Prostate gland (tissue), 2 donors: ENCODE data around the gene FAM177A1. TPM values are rescaled to one million over a fixed set of nuclear protein-coding genes. Genes with fewer than 3 reads are reported as not detected.
A peak's percentile ranks its signal among the peaks of the same experiment; 100 is the strongest.

Experiments used
- DNase-seq: peaks from one replicate; pipeline ENCODE4 v3.0.0-alpha.2; 2019; ENCODE audit warnings: low spot score
- H3K27ac ChIP-seq, 2 donors: fragments of 200-600 bp; sonication (generic); 2 replicates each; pipeline ENCODE4 v1.5.1; 2017 to 2019
- H3K27me3 ChIP-seq: fragments of 200-600 bp; sonication (generic); replicated peaks from 2 replicates; pipeline ENCODE4 v1.5.1; 2019; ENCODE audit not compliant: insufficient read depth
- H3K36me3 ChIP-seq, 2 donors: fragments of 200-600 bp; sonication (generic); 1 replicate in 1 of 2; 2 replicates in 1 of 2; pipeline versions ENCODE4 v1.5.1 to v1.8.1; 2017 to 2019
- H3K4me1 ChIP-seq: fragments of 200-600 bp; sonication (generic); replicated peaks from 2 replicates; pipeline ENCODE4 v1.5.1; 2019
- H3K4me3 ChIP-seq, 2 donors: fragments of 200-600 bp; sonication (generic); 2 replicates each; pipeline ENCODE4 v1.5.1; 2017 to 2019
- H3K9me3 ChIP-seq: fragments of 200-600 bp; sonication (generic); 2 replicates; pipeline ENCODE4 v1.5.1; 2017
- POLR2A ChIP-seq: fragments of 450-650 bp; IDR thresholded peaks from one replicate; pipeline ENCODE4 v1.6.1; 2016; ENCODE audit warnings: antibody characterized with exemption, mild to moderate bottlenecking
- POLR2AphosphoS5 ChIP-seq: sonication (generic); formaldehyde crosslinking; IDR thresholded peaks from one replicate; pipeline ENCODE4 v1.6.1; 2017; ENCODE audit warnings: antibody characterized with exemption
- WGBS: methylation state at CpG from one replicate; pipeline ENCODE4 v1.1.5; 2018; 5-methylcytosine and 5-hydroxymethylcytosine counted together
- intact Hi-C: fragments of 100-400 bp; cut with DNase I; formaldehyde crosslinking; loops from one replicate; pipeline ENCODE4 v1.14.2; 2022
- total RNA-seq, 2 donors: library from RNA; depleted of rRNA; stranded (reverse); fragments of >200 nt; gene quantifications; one replicate each; pipeline ENCODE4 v1.1.0, GENCODE V29; 2016
- TF ChIP-seq, protein P1 (sequence below), 4 experiments: fragments of 200-600 bp in 2 of 4; fragments of 450-650 bp in 2 of 4; sonication (generic) in 2 of 4; IDR thresholded peaks; 1 replicate in 3 of 4; 2 replicates in 1 of 4; pipeline ENCODE4 v1.5.1; 2016 to 2019; ENCODE audit warnings: antibody characterized with exemption in 4 of 4, mild to moderate bottlenecking in 2 of 4, moderate library complexity in 2 of 4

FAM177A1 gene
- total RNA-seq, 2 donors from 2014 or later = 58.1 to 89.8 TPM

DNA sequence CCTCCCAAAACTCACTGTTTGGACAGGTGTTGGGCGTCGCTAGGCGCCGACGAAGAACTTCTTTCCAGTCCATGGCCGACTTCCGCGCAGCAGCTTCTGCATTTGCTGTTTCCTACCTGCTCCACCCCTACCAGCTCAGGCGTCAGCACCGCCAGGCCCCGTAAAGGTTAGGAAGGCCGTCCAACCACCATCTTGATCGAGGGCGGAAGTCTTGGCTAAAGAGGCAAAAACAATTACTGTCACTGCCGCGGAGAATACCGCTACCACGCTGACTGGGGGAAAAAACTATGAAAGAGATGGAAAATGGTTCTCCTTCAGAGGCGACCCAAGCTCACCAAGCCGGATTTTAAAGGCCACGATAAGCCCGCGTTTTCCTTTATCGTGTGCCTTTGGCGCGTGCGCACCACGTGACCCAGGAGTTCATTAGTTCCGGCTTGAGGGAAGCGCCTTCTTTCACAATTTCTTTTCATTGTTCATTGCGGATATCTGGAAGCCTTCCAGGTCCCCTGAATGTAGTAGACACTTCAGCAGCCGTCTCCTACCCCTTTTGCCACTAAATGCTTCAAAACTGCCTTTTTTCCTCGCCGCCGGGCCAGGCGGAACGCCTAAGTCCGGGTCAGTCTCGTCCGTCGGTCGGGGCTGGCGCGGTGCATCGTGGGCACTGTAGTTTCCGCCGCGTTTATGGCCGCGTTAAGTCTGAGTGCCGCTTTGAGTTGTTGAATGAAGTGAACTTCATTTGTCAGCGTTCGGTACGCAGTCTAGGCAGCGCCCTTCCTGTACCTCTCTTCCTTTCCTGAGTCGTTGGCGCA, 76.0 kb downstream of the FAM177A1 start, which contains the start of the genes PPP2R3C and PRORP:
PPP2R3C (minus strand) TSS at position 104 of the 809 bp plus-strand sequence; CDS start at position 73, 31 bp downstream.
PRORP (plus strand) TSS at position 666 of the 809 bp plus-strand sequence. CDS start 694 bp downstream, outside the sequence.
- intact Hi-C loops = loop anchor here (2.0 to 10.0 kb wide), 6 partner anchors 75 to 667 kb away; partner anchors contain the start of genes BAZ1A, FAM177A1 and SRP54
- peak; percentile 97 for DNase-seq
- H3K4me1 ChIP-seq = no peaks in the 10 kb centered on the region
- TF ChIP-seq POLR2A (peak; percentile 25), POLR2AphosphoS5 (peak; percentile 91)
- TF ChIP-seq, protein P1, sequence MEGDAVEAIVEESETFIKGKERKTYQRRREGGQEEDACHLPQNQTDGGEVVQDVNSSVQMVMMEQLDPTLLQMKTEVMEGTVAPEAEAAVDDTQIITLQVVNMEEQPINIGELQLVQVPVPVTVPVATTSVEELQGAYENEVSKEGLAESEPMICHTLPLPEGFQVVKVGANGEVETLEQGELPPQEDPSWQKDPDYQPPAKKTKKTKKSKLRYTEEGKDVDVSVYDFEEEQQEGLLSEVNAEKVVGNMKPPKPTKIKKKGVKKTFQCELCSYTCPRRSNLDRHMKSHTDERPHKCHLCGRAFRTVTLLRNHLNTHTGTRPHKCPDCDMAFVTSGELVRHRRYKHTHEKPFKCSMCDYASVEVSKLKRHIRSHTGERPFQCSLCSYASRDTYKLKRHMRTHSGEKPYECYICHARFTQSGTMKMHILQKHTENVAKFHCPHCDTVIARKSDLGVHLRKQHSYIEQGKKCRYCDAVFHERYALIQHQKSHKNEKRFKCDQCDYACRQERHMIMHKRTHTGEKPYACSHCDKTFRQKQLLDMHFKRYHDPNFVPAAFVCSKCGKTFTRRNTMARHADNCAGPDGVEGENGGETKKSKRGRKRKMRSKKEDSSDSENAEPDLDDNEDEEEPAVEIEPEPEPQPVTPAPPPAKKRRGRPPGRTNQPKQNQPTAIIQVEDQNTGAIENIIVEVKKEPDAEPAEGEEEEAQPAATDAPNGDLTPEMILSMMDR (IDR thresholded peaks at IDR 0.05) = no peak
- under 1% methylated on average over 57 of the region's 57 CpGs for WGBS
- peak within 1 kb of the TSS; percentile 92 to 98 for H3K27ac ChIP-seq
- no peaks in the 10 kb centered on the region for H3K27me3 ChIP-seq
- H3K36me3 ChIP-seq = no peaks in the 10 kb centered on the region
- H3K9me3 ChIP-seq = no peaks in the 10 kb centered on the region
- peak within 1 kb of the TSS; percentile 59 to 61 for H3K4me3 ChIP-seq

DNA sequence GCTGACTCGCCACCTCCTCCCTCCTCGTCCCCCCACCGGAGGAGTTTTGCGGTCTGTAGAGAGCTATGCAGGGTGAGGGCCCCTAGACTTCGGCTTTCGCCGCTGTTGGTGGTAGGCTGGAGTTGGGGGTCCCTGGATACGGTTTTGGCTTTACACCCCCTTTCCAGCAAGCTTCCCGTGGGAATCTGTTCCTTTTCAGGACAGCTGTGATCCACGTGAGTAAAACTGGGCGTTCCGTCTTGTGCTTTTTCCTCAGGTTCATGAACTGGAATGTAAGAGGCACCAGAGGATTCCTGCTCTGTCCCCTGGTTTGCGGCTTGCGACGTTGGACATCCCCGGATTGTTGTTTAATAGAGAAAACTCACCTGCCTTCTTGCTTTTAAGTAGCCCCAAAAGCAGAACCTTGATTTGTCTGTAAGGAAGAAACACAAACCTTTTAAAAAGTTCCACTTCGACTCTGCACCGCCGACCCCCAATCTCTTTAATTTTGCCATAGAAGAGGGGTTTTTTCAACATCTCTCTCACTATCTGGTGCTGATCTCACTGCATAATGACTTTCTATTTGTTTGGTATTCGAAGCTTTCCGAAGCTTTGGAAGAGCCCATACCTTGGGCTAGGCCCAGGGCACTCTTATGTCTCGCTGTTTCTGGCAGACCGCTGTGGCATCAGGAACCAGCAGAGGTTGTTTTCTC, 76.8 kb downstream of the FAM177A1 start:
- TF ChIP-seq, protein P1 (IDR thresholded peaks at IDR 0.05) = no peak
- TF ChIP-seq POLR2AphosphoS5 = peak; percentile 1
- peak; percentile 25 for TF ChIP-seq POLR2A
- no peaks in the 10 kb centered on the region for H3K36me3 ChIP-seq
- no peaks in the 10 kb centered on the region for H3K9me3 ChIP-seq
- intact Hi-C loops = loop anchor here (2.0 to 10.0 kb wide), 6 partner anchors 76 to 668 kb away; partner anchors contain the start of genes BAZ1A, FAM177A1 and SRP54
- H3K4me1 ChIP-seq = no peaks in the 10 kb centered on the region
- 4% methylated on average over 23 of the region's 23 CpGs for WGBS
- peak; percentile 21 for DNase-seq
- peak overlapping the region; percentile 92 to 98 for H3K27ac ChIP-seq
- no peaks in the 10 kb centered on the region for H3K27me3 ChIP-seq
- H3K4me3 ChIP-seq = peak overlapping the region; percentile 59 to 61

DNA sequence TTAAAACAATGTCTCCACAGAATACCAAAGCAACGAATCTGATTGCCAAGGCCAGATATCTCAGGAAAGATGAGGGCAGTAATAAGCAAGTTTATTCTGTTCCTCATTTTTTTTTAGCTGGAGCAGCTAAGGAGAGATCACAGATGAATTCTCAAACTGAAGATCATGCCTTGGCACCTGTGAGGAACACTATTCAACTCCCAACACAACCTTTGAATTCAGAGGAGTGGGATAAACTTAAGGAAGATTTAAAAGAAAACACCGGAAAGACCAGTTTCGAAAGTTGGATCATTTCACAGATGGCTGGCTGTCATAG, 77.3 kb downstream of the FAM177A1 start:
- 22% methylated on average over 3 of the region's 3 CpGs for WGBS
- Histone ChIP-seq H3K36me3 (no peaks in the 10 kb centered on the region), H3K4me3 (peak overlapping the region; percentile 59 to 61), H3K27me3 (no peaks in the 10 kb centered on the region), H3K4me1 (no peaks in the 10 kb centered on the region), H3K27ac (peak overlapping the region; percentile 92 to 98), H3K9me3 (no peaks in the 10 kb centered on the region)
- TF ChIP-seq POLR2A (no peak), POLR2AphosphoS5 (no peak)
- TF ChIP-seq, protein P1 (IDR thresholded peaks at IDR 0.05) = no peak
- no peak for DNase-seq
- intact Hi-C loops = loop anchor here (2.0 to 10.0 kb wide), 6 partner anchors 76 to 669 kb away; partner anchors contain the start of genes BAZ1A, FAM177A1 and SRP54

DNA sequence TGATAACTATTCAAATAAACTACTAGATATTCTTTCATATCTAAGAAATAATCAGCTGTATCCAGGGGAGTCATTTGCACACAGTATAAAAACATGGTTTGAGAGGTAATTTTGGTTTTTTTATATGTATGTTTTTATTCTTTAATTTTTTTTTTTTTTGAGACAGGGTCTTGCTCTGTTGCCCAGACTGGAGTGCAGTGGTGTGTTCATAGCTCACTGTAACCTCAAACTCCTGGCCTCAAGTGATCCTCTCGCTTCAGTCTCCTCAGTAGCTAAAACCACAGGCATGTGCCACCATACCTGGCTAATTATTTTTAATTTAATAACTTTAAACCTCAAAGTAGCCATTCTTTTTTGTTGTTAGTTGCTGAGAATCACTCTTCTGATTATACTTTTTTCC, 78.1 kb downstream of the FAM177A1 start:
- Histone ChIP-seq H3K4me1 (no peaks in the 10 kb centered on the region), H3K36me3 (no peaks in the 10 kb centered on the region), H3K27ac (peak overlapping the region; percentile 92 to 98), H3K27me3 (no peaks in the 10 kb centered on the region), H3K9me3 (no peaks in the 10 kb centered on the region), H3K4me3 (no peak overlapping the region)
- TF ChIP-seq, protein P1 (IDR thresholded peaks at IDR 0.05) = no peak
- TF ChIP-seq POLR2A (no peak), POLR2AphosphoS5 (no peak)
- DNase-seq = no peak
- 100% methylated on average over 1 of the region's 1 CpG for WGBS
- intact Hi-C loops = loop anchor here (5.0 to 10.0 kb wide), 5 partner anchors 77 to 669 kb away; partner anchors contain the start of genes BAZ1A and FAM177A1

Other genes with a start within 250 kb of the FAM177A1 start
- 10 to 100 TPM; 25.3 to 31.5 TPM for gene BAZ1A, start 170.9 kb upstream of the FAM177A1 start, total RNA-seq
- 10 to 100 TPM; 54.9 to 70.0 TPM for gene SRP54, start 63.3 kb upstream of the FAM177A1 start, total RNA-seq
- 10 to 100 TPM; 16.1 to 20.9 TPM for gene PPP2R3C, start 75.7 kb downstream of the FAM177A1 start, total RNA-seq
- 10 to 100 TPM; 19.7 to 27.9 TPM for gene PRORP, start 76.3 kb downstream of the FAM177A1 start, total RNA-seq
- 100 to 1,000 TPM in 1 of 2 donors, 10 to 100 TPM in 1; 84.1 to 181 TPM for gene PSMA6, start 246.1 kb downstream of the FAM177A1 start, total RNA-seq